A172 (cell line): ENCODE measurements around the gene NEDD4L. TPM values are rescaled to one million over a fixed set of nuclear protein-coding genes. Genes with fewer than 3 reads are reported as not detected.
"Not testable (repeated sequence)": the region's sequence is repeated elsewhere in the genome, so short reads cannot be mapped to it uniquely, and the experiment has no call there.

Experiments used
- DNase-seq: peaks from one replicate; pipeline ENCODE4 v3.0.0-alpha.2; 2015; ENCODE audit warnings: low spot score
- total RNA-seq: library from RNA; depleted of rRNA; stranded (reverse); fragments of >200 nt; shearing (Covaris generic); gene quantifications from 2 replicates; pipeline ENCODE4 v1.2.3, GENCODE V29; 2014

Gene NEDD4L
- total RNA-seq, 1 experiment from 2014 or later, result 8.1 TPM

GRCh38 chr18:58413667-58414628 is 369.9 kb downstream of the NEDD4L start:
- no peak for DNase-seq

DNA sequence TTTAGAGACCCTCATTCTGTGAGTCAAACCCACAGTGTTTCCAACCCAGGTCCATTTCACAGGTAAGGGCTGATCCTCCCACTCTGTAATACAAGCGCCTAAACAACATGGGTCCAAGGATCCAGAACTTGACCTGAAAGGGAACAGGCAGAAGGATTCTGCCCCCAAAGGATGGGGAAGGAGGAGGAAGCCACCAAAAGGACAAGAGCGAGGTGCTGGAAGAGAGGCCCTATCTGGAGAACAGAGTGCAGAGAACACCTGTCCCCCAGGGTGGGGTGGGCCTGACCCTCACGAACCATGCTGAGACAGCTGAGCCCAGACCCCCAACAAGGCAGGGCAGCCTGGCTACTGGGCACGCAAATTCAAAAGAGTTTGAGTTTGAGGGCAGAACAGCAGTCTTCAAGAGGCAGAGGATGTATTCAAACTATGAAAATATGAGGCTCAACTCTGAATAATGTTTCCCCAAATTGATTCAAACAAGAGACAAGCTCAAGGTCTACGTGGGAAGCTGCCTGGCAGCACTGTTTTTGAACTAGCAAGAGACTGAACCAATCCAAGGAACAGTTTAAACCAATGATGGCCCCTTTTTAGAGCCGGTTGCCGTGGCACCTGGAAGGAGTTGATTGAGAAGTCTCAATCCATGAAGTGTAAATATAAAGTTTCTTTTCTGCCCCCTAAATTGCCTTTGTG is 372.1 kb downstream of the NEDD4L start:
- DNase-seq, result no peak

DNA sequence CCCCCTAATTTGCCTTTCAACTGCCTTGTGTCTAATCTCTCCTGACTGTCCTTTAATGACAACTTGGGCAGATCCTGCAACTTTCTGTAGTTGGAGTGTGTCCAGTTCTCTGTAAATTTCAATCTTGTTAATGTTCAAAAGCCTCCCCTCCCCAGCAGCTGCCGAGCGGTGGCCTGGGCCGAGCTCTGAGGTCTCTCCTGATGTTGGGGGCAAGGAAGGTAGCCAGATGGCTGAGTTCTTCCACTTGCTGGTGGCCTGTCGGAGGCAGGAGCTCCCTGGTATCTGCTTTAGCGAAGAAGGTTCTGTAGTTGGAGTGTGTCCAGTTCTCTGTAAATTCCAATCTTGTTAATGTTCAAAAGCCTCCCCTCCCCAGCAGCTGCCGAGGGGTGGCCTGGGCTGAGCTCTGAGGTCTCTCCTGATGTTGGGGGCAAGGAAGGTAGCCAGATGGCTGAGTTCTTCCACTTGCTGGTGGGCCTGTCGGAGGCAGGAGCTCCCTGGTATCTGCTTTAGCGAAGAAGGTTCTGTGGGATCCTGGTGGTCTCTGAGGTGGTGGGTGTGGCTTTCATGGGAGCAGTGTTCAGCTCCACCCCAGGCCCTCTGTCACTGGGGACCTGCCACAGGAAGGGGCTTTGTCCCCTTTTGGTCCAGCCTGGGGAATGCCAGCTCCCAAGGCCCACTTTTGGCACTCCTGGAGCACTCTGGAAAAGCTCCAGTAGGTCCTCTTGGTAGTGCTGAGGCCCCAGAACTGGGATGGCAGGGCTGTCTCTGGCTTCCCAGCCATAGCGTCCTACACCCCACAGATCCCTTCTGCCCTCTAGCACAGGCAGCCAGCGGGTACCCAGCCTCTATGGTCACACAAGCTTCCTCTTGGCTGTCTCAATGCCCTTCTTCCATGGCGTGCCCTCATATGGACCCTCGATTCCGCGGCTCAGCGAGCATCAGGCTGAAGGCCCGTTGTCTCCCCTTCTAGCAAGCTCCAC is 373.0 kb downstream of the NEDD4L start:
- DNase-seq, result peak; percentile 32

DNA sequence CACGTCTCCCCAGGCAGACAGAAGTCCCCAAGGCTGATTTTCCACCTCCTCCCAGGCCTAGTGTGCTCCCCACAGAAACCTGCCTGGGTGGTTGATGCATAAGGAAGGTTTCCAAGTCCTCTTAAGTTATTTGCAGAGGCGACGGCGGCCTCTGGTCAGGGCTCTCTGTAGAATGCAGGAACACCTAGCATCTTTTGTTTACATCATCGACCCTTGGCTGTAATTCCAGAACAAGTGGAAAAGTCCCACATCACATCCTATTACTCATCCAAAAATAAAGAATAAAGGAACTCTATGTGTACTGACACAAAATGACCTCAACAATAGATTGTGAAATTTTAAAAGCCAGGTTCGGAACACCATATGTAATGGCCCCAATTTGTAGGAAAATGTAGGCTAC is 373.7 kb downstream of the NEDD4L start:
- peak; percentile 58 for DNase-seq

DNA sequence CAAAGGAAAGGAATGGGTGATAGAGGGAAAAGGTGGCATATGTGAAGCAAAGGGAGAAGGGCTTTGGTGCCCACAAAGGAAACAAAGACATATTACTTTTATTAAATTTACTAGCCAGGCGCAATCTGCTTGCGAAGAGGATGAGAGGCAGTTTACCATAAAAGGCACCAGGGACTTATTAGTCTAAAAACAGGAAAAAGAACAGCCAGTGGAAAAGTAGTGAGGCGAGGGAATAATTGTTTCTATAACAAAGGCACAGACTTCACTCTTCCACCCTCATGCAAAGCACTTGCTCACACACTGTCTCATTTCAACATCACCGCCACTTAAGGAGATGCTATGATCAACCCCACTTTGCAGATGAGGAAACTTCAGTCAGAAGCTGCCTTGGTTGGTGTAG is 374.3 kb downstream of the NEDD4L start:
- DNase-seq, result no peak

DNA sequence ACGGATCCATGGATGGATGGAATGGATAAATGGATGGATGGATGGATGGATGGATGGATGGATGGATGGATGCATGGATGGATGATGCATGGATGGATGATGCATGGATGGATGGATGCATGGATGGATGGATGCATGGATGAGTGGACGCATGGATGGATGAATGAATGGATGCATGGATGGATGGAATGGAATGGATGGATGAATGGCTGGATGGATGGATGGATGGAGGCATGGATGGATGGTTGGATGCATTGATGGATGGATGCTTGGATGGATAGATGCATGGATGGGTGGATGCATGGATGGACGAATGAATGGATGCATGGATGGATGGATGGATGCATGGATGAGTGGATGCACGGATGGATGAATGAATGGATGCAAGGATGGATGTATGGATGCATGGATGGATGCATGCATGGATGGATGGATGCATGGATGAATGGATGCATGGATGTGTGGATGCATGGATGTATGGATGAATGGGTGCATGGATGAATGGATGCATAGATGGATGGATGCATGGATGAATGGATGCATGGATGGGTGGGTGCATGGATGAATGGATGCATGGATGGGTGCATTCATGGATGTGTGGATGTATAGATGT is 375.7 kb downstream of the NEDD4L start:
- no peak for DNase-seq

DNA sequence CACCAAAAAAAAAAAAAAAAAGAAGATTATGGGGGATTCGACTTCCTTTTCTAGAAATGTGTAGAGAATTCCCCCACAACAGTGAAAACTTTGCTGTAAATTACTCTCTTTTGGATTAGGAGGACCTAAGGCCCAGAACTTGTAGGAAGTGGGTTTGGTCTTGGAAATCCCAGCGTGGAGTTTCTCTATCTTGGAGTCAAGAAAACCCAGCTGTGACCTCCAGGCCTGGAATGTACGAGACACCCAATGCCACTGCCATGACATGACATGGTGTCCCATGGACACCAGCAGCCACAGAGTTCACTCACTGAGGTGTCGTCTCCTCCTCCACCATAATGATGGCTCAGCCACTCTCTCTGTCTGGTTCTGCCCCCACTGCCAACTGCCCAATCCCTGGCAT is 382.6 kb downstream of the NEDD4L start:
- no peak for DNase-seq

DNA sequence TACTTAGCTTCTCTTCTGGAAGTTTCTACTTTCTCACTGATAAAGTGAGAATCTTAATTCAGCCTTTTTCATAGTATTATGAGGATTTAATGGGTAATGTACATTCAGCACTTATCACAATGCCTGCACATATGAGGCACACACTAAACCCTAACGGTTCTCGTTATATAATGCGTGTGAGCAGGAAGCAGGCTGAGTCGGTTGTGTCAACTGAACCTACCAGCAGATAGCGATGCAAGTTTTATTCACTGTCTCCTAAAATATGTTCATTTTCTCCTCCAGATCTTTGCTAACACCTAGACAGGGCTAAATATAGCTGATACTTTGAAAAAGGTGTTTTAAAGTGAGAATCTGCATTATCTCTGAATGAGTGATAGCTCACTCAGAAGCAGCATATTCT is 383.3 kb downstream of the NEDD4L start:
- DNase-seq, result no peak

GRCh38 chr18:58429442-58429841 is 385.4 kb downstream of the NEDD4L start:
- no peak for DNase-seq

DNA sequence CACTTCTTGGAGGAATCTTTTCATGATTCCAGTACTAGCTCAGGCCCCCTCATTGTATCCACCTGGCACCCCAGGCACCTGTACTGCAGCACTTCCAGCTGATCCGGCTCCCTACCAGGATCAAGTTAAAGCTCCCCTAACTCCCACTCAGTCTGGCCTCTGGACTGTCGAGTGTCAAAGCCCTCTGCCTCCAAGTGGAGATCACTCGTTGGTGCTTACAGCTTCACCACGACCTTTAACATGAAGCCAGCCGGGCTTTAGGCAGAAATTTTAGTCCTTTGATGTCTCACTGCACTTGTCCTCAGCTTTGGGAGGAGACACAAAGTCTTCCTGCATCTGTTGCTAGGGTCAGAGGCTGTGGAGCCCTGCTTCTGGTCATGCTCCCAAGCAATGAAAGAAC is 387.2 kb downstream of the NEDD4L start:
- DNase-seq, result no peak

GRCh38 chr18:58432050-58432727 is 388.2 kb downstream of the NEDD4L start:
- no peak for DNase-seq

DNA sequence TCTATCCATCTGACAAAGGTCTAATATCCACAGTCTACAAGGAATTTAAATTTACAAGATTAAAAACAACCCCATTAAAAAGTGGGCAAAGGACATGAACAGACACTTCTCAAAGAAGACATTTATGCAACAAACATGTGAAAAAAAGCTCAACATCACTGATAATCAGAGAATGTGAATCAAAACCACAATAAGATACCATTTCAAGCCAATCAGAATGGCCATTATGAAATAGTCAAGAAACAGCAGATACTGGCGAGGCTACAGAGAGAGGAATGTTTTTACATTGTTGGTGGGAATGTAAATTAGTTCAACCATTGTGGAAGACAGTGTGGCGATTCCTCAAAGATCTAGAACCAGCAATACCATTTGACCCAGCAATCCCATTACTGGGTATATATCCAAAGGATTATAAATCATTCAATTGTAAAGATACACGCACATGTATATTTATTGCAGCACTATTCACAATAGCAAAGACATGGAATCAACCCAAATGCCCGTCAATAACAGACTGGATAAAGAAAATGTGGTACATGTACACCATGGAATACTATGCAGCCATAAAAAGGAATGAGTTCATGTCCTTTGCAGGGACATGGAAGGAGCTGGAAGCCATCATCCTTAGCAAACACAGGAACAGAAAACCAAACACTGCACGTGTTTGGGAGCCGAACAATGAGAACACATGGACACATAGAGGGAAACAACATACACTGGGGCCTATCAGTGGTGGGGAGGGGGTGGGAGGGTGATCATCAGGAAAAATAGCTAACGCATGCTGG is 391.4 kb downstream of the NEDD4L start:
- DNase-seq, result not testable (repeated sequence)

DNA sequence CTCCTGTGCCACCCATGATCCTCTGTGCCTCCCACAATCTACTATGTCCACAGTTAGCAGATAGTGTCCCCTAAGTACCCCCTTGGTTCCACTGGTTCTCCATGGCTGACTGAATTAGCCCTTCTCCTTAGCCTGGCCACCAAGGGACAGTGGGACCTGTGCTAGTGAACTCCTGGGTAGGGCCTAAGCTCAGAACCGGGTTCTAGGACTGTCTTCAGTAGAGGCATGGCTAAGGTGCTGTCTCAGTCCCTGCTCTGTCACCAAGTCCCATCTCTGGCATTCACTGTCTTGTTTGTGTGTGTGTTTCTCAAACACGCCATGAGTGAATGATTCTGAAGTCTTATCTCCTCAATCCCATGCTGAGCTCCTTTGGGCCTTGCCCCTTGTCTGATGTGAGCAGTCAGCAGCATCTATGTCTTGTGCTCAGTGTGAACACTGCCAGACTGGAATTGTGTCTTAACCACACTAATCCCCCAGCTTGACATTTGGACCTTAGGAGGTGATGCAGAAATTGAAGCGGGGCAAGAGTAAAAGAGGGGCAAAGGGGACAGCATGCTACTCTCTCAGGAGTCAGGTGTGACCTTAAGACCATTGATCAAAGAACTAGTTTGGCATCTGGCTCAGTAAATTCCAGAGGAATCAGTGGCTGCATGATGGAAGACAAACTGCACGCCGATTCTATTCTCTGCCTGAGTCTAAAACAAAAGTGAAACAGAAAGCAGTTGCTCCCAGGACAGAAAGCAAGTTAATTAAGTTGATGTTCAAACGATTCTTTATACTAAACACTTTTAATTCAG is 394.3 kb downstream of the NEDD4L start:
- DNase-seq, result no peak

- DNase-seq, result no peak
Measured at GRCh38 chr18:58438958-58439300, 394.9 kb downstream of the NEDD4L start.

DNA sequence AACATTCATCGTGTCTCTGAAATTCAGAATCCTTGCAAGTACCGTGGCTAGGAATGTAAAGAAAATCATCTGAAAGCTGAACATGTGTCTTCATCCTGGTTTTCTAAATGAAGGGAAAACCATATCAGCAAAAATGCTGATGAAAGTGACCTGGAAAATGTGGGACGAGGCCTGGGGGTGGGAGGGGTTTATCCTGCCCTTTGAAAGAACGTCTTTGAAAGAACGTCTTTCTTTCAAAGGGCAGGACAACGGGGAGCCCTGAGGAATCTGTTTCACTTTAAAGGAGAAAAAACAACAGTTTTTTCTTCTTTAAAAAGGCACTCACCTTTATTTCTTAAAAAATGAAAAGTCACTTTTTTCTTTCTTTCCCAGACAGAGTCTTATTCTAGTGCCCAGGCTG is 399.6 kb downstream of the NEDD4L start:
- no peak for DNase-seq

GRCh38 chr18:58446391-58447060 is 402.5 kb downstream of the NEDD4L start:
- DNase-seq, result no peak

GRCh38 chr18:58447402-58448095 is 403.5 kb downstream of the NEDD4L start:
- no peak for DNase-seq

DNA sequence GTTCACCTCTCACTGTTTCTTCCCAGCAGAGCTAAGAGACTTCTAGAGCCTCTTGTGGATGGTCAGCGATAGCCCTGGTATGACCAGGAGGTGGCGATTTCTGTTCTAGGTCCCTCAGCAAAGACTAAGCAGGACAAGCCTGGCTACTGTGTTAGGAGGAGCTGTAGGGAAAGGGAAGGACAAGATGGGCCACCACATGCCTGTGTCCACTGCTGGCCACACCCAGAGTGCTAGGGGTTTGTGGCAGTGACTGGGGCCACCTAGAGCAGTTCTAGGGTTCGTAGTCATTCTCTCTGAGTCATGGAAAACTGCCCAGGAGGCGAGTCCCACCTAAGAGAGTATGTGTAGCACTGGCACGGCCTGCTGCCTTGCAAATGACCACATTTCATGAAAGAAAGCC is 405.4 kb downstream of the NEDD4L start:
- peak; percentile 11 for DNase-seq
